GM21786 (cell line): Measurements from ENCODE around the gene CHRNB4.
"Not testable (repeated sequence)": the region's sequence is repeated elsewhere in the genome, so short reads cannot be mapped to it uniquely, and the experiment has no call there.

Source experiments
- ATAC-seq: cut with Tn5 transposase; IDR thresholded peaks from one replicate; pipeline ENCODE4 v1.9.1; 2021; ENCODE audit not compliant: unreplicated experiment

The CHRNB4 gene

GRCh38 chr15:78618064-78618463 is 22.9 kb downstream of the CHRNB4 start:
- no peak for ATAC-seq

- no peak for ATAC-seq
Observed at GRCh38 chr15:78617516-78617915, 23.5 kb downstream of the CHRNB4 start.

GRCh38 chr15:78617076-78617475 is 23.9 kb downstream of the CHRNB4 start:
- no peak for ATAC-seq

GRCh38 chr15:78616506-78616905 is 24.5 kb downstream of the CHRNB4 start:
- ATAC-seq = no peak

GRCh38 chr15:78615151-78615589 is 25.8 kb downstream of the CHRNB4 start:
- no peak for ATAC-seq

- ATAC-seq = no peak
Observed at GRCh38 chr15:78614021-78614420, 27.0 kb downstream of the CHRNB4 start.

GRCh38 chr15:78609551-78609950 is 31.5 kb downstream of the CHRNB4 start:
- not testable (repeated sequence) for ATAC-seq

- ATAC-seq = no peak
Observed at GRCh38 chr15:78605680-78606079, 35.3 kb downstream of the CHRNB4 start.

- no peak for ATAC-seq
Observed at GRCh38 chr15:78605201-78605600, 35.8 kb downstream of the CHRNB4 start.

GRCh38 chr15:78604420-78604819 is 36.6 kb downstream of the CHRNB4 start:
- ATAC-seq = no peak

- ATAC-seq = no peak
Observed at GRCh38 chr15:78603467-78603866, 37.5 kb downstream of the CHRNB4 start.

GRCh38 chr15:78599189-78599588 is 41.8 kb downstream of the CHRNB4 start:
- ATAC-seq = no peak

GRCh38 chr15:78598348-78598747 is 42.7 kb downstream of the CHRNB4 start:
- ATAC-seq = no peak

GRCh38 chr15:78597583-78597982 is 43.4 kb downstream of the CHRNB4 start:
- ATAC-seq = no peak

GRCh38 chr15:78574944-78575343 is 66.1 kb downstream of the CHRNB4 start:
- no peak for ATAC-seq
